Upper lobe of left lung (tissue), 4 donors: ENCODE results near the gene ITGAL.

Experiments used
- POLR2A ChIP-seq, 4 donors: fragments of 450-650 bp; IDR thresholded peaks; one replicate each; pipeline ENCODE4 v1.5.1; 2016 to 2017; ENCODE audit warnings: antibody characterized with exemption in 4 of 4, mild to moderate bottlenecking in 2 of 4
- POLR2AphosphoS5 ChIP-seq, 2 donors: sonication (generic); formaldehyde crosslinking; IDR thresholded peaks; one replicate each; pipeline ENCODE4 v1.5.1; 2017; ENCODE audit warnings: antibody characterized with exemption in 2 of 2
- TF ChIP-seq, protein P1 (sequence below), 6 experiments: fragments of 450-650 bp in 4 of 6; fragments of 200-600 bp in 2 of 6; sonication (generic) in 2 of 6; IDR thresholded peaks; one replicate each; pipeline ENCODE4 v1.5.1; 2016 to 2019; ENCODE audit warnings: antibody characterized with exemption in 6 of 6

GRCh38 chr16:30438835-30439234 lies 33.7 kb upstream of the ITGAL start:
- TF ChIP-seq, protein P1, sequence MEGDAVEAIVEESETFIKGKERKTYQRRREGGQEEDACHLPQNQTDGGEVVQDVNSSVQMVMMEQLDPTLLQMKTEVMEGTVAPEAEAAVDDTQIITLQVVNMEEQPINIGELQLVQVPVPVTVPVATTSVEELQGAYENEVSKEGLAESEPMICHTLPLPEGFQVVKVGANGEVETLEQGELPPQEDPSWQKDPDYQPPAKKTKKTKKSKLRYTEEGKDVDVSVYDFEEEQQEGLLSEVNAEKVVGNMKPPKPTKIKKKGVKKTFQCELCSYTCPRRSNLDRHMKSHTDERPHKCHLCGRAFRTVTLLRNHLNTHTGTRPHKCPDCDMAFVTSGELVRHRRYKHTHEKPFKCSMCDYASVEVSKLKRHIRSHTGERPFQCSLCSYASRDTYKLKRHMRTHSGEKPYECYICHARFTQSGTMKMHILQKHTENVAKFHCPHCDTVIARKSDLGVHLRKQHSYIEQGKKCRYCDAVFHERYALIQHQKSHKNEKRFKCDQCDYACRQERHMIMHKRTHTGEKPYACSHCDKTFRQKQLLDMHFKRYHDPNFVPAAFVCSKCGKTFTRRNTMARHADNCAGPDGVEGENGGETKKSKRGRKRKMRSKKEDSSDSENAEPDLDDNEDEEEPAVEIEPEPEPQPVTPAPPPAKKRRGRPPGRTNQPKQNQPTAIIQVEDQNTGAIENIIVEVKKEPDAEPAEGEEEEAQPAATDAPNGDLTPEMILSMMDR (IDR thresholded peaks at IDR 0.05): no peak
- no peak for TF ChIP-seq POLR2A (IDR thresholded peaks at IDR 0.05)
- TF ChIP-seq POLR2AphosphoS5 (IDR thresholded peaks at IDR 0.05): no peak
